Testis (tissue), 3 donors: Measurements from ENCODE around the gene TCF12. TPM values are rescaled to one million over a fixed set of nuclear protein-coding genes. Genes with fewer than 3 reads are reported as not detected.
A peak's percentile ranks its signal among the peaks of the same experiment; 100 is the strongest.

Experiments used
- DNase-seq: peaks from one replicate; pipeline ENCODE4 v3.0.0-alpha.2; 2019
- H3K27ac ChIP-seq, 2 donors: fragments of 200-600 bp; sonication (generic); one replicate each; pipeline ENCODE4 v1.5.1; 2019
- H3K27me3 ChIP-seq: fragments of 200-600 bp; sonication (generic); one replicate; pipeline ENCODE4 v1.5.1; 2019
- H3K36me3 ChIP-seq: fragments of 200-600 bp; sonication (generic); one replicate; pipeline ENCODE4 v1.5.1; 2017; ENCODE audit warnings: low read depth; ENCODE audit errors: missing control alignments
- H3K4me1 ChIP-seq: fragments of 200-600 bp; sonication (generic); one replicate; pipeline ENCODE4 v1.5.1; 2019
- H3K4me3 ChIP-seq, 2 donors: fragments of 200-600 bp; sonication (generic); one replicate each; pipeline ENCODE4 v1.5.1; 2017 to 2019
- H3K9me3 ChIP-seq: fragments of 200-600 bp; sonication (generic); one replicate; pipeline ENCODE4 v1.5.1; 2017
- POLR2A ChIP-seq: fragments of 450-650 bp; IDR thresholded peaks from one replicate; pipeline ENCODE4 v1.6.1; 2017; ENCODE audit warnings: antibody characterized with exemption, mild to moderate bottlenecking, moderate library complexity
- WGBS, 2 donors: methylation state at CpG; one replicate each; pipeline ENCODE4 v1.1.5; 2018; 5-methylcytosine and 5-hydroxymethylcytosine counted together
- intact Hi-C: fragments of 100-400 bp; cut with DNase I; formaldehyde crosslinking; loops from one replicate; pipeline ENCODE4 v1.15.1; 2023; ENCODE audit warnings: low total_unique reads
- polyA plus RNA-seq: library from polyadenylated mRNA; stranded (reverse); fragments of 350-450 nt; fragmentation: Illumina TruSeq; extraction: RNeasy Lipid Tissue Mini Kit (QIAGEN cat#74804); gene quantifications from one replicate; pipeline ENCODE4 v1.2.3, GENCODE V29; 2014; ENCODE audit warnings: low read depth, low replicate concordance; ENCODE audit not compliant: insufficient read depth
- total RNA-seq, 2 donors: library from RNA; depleted of rRNA; stranded (reverse); fragments of >200 nt; gene quantifications; one replicate each; pipeline ENCODE4 v1.2.3, GENCODE V29; 2016
- TF ChIP-seq, protein P1 (sequence below), 3 experiments: fragments of 450-650 bp in 2 of 3; fragments of 200-600 bp in 1 of 3; sonication (generic) in 1 of 3; IDR thresholded peaks; one replicate each; pipeline ENCODE4 v1.5.1; 2016 to 2019; ENCODE audit warnings: antibody characterized with exemption in 3 of 3, mild to moderate bottlenecking in 2 of 3, moderate library complexity in 1 of 3

The TCF12 gene
- total and polyA plus RNA-seq, 3 donors from 2014 or later = 51.8 to 152 (median 146) TPM

DNA sequence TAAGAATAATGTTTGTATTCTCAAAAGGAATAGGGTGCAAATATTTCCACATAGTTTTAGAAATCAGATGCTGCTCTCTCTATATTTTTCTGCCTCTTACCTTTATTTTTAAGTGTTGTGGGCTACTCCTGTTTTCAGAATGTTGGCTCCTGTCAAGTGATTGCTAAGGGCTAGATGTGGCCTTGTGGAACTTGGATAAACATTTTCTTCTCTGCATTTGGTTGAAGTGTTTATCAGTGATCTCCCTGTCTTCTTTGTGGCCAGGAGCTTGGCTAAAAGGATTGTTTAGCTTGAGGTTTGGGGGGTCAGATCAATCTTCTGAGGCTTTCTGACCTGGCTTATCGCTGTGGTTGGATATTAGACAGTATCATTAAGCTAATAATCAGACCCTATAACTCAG lies 112.6 kb downstream of the TCF12 start:
- Histone ChIP-seq H3K27me3 (no peaks in the 10 kb centered on the region), H3K36me3 (no peaks in the 10 kb centered on the region), H3K4me1 (no peaks in the 10 kb centered on the region), H3K9me3 (no peaks in the 10 kb centered on the region), H3K27ac (no peak overlapping the region), H3K4me3 (no peak overlapping the region)
- 46 to 53% methylated on average over 1 of the region's 1 CpG for WGBS, 2 donors
- no peak for DNase-seq
- intact Hi-C loops = no loop called here
- TF ChIP-seq, protein P1, sequence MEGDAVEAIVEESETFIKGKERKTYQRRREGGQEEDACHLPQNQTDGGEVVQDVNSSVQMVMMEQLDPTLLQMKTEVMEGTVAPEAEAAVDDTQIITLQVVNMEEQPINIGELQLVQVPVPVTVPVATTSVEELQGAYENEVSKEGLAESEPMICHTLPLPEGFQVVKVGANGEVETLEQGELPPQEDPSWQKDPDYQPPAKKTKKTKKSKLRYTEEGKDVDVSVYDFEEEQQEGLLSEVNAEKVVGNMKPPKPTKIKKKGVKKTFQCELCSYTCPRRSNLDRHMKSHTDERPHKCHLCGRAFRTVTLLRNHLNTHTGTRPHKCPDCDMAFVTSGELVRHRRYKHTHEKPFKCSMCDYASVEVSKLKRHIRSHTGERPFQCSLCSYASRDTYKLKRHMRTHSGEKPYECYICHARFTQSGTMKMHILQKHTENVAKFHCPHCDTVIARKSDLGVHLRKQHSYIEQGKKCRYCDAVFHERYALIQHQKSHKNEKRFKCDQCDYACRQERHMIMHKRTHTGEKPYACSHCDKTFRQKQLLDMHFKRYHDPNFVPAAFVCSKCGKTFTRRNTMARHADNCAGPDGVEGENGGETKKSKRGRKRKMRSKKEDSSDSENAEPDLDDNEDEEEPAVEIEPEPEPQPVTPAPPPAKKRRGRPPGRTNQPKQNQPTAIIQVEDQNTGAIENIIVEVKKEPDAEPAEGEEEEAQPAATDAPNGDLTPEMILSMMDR (IDR thresholded peaks at IDR 0.05) = no peak
- TF ChIP-seq POLR2A = no peak

DNA sequence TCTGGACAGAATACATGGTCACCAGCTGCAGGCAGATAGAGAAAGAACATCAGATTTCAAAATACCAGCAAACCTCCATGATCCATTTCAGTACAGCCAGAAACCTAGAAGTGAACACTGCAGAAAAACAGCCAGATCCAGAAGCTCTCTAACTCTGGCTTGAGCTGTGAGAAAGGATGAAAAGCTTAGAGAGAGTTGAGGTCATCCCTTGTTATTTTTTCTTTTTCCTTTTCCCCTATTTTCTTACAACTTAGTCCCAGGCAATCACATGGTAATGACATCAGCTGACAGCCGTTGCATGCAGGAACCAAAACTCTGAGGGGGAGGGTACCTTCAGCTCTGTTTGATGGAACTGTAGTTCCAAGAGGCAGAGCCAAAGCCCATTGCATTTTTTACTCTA lies 113.2 kb downstream of the TCF12 start:
- Histone ChIP-seq H3K27me3 (no peaks in the 10 kb centered on the region), H3K4me3 (no peak overlapping the region), H3K27ac (no peak overlapping the region), H3K9me3 (no peaks in the 10 kb centered on the region), H3K4me1 (no peaks in the 10 kb centered on the region), H3K36me3 (no peaks in the 10 kb centered on the region)
- TF ChIP-seq, protein P1 (IDR thresholded peaks at IDR 0.05) = no peak
- TF ChIP-seq POLR2A = no peak
- 18 to 33% methylated on average over 1 of the region's 1 CpG for WGBS, 2 donors
- intact Hi-C loops = no loop called here
- DNase-seq = peak; percentile 71

DNA sequence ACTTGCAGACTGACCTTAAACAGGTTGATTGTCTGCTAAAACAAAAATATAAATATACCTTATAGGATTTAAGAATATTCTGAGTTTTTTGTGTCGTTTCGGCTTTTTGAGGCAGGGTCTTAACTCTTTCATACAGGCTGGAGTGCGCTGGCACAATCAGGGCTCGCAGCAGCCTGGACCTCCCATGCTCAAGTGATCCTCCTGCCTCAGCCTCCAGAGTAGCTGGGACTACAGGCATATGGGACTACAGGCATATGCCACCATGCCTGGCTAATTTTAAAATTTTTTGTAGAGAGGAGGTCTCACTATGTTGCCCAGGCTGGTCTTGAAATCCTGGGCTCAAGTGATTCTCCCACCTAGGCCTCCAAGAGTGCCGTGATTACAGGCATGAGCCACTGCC lies 113.9 kb downstream of the TCF12 start:
- 91 to 100% methylated on average over 5 of the region's 5 CpGs for WGBS, 2 donors
- H3K9me3 ChIP-seq = no peaks in the 10 kb centered on the region
- TF ChIP-seq POLR2A = no peak
- TF ChIP-seq, protein P1 (IDR thresholded peaks at IDR 0.05) = no peak
- no peak overlapping the region for H3K4me3 ChIP-seq
- DNase-seq = no peak
- intact Hi-C loops = no loop called here
- no peak overlapping the region for H3K27ac ChIP-seq
- H3K27me3 ChIP-seq = no peaks in the 10 kb centered on the region
- no peaks in the 10 kb centered on the region for H3K36me3 ChIP-seq
- no peaks in the 10 kb centered on the region for H3K4me1 ChIP-seq

DNA sequence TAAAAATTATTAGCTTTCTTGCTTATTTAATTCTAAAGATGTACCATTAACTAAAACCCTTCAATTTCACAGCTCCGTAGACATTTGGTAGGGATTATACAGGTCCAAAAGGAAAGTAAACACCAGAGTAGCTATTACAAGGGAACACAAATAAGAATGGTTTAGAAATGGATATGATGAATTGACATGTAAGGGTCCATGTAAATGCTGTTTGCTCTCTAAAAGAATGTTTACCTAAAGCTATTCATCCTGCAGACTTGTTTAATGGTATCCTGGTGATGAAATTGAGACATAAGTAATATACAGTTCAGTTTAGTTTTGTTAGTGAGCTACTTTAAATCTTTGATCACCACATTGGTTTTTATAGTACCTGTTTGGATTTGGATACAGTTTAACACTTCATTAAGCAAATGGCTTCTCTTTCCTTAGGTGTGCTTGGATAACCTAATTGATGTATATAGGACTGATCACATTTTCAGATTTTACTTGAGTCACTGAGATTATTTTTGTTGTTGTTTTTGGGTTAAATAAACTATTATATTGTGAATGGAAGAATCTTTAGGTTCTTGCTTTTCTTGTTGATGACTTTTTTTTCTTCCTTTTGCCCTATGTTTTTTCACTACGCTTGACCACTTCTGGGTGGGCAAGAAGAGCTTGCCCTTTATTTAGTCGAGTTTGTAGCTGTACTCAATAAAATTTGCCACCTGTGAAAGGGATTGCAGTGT lies 115.4 kb downstream of the TCF12 start:
- intact Hi-C loops = no loop called here
- H3K4me1 ChIP-seq = no peaks in the 10 kb centered on the region

More for the DNA sequence above, 115.4 kb downstream of the TCF12 start:
- no peaks in the 10 kb centered on the region for H3K36me3 ChIP-seq
- no peaks in the 10 kb centered on the region for H3K9me3 ChIP-seq
- H3K27ac ChIP-seq = no peak overlapping the region
- H3K4me3 ChIP-seq = no peak overlapping the region
- H3K27me3 ChIP-seq = no peaks in the 10 kb centered on the region
- TF ChIP-seq, protein P1 (IDR thresholded peaks at IDR 0.05) = no peak
- no peak for TF ChIP-seq POLR2A
- 84 to 91% methylated on average over 3 of the region's 3 CpGs for WGBS, 2 donors
- DNase-seq = no peak
